HepG2 (cell line): ENCODE data around the gene RNF150. TPM values are rescaled to one million over a fixed set of nuclear protein-coding genes. Genes with fewer than 3 reads are reported as not detected.

Source experiments
- ATAC-seq: fragments of 200-7000 bp; cut with Tn5 transposase; 3 replicates; pipeline ENCODE4 v1.9.1; 2020; ENCODE audit warnings: mild to moderate bottlenecking, moderate library complexity
- BruUV-seq: library from RNA; stranded (reverse); fragments of 400-500 nt; replicated peaks from 2 replicates; lab custom pipeline; 2021; lab: Mats Ljungman, UMichigan
- CTCF ChIA-PET: fragments of 300-600 bp; formaldehyde crosslinking; extraction: SDS; loops from one replicate; lab custom pipeline; 2021; ENCODE audit warnings: low total read pairs, inconsistent platforms, low intra/inter-chr PET ratio; lab: Yijun Ruan, JAX
- POLR2A ChIA-PET: fragments of 350-600 bp; sonication (Branson Sonifier 250); formaldehyde crosslinking; loops from one replicate; lab custom pipeline; 2020; ENCODE audit warnings: antibody characterized with exemption, inconsistent platforms; lab: Yijun Ruan, JAX
- DNase-seq: peaks from one replicate; pipeline ENCODE4 v3.0.0-alpha.2; 2015; ENCODE audit warnings: low spot score
- FAIRE-seq: peaks from 3 replicates; lab custom pipeline; 2011; peaks lifted over from hg19 to GRCh38; lab: Jason Lieb, UNC
- H2AFZ ChIP-seq: one replicate; pipeline ENCODE4 v1.6.1; 2011; ENCODE audit warnings: low read length, inconsistent platforms
- H3K27ac ChIP-seq: fragments of 300-600 bp; 3 replicates; pipeline ENCODE4 v1.8.0; 2011; ENCODE audit warnings: mixed run types, mild to moderate bottlenecking, mixed read lengths, low read length, inconsistent platforms; ENCODE audit not compliant: insufficient read depth; ENCODE audit errors: extremely low read length
- H3K27me3 ChIP-seq, 2 experiments: fragments of 200-600 bp in 1 of 2; 2 replicates in 1 of 2; 3 replicates in 1 of 2; pipeline versions ENCODE4 v1.6.0 to v1.8.0; 2011; ENCODE audit warnings: low read length in 2 of 2, mild to moderate bottlenecking in 2 of 2, moderate library complexity in 2 of 2, inconsistent platforms in 1 of 2; ENCODE audit not compliant: insufficient read depth in 2 of 2, control insufficient read depth in 1 of 2
- H3K36me3 ChIP-seq, 2 experiments: fragments of 200-600 bp in 1 of 2; replicated peaks in 1 of 2; 2 replicates in 1 of 2; 3 replicates in 1 of 2; pipeline versions ENCODE4 v1.5.1 to v1.8.0; 2011; ENCODE audit warnings: low read length in 2 of 2, inconsistent platforms in 1 of 2; ENCODE audit not compliant: insufficient read depth in 2 of 2, control insufficient read depth in 1 of 2
- H3K4me1 ChIP-seq: 2 replicates; pipeline ENCODE4 v1.5.1; 2012; ENCODE audit warnings: low read length, inconsistent platforms; ENCODE audit not compliant: insufficient read depth
- H3K4me2 ChIP-seq: 2 replicates; pipeline ENCODE4 v1.6.0; 2011; ENCODE audit warnings: low read depth, low read length, inconsistent platforms
- H3K4me3 ChIP-seq, 3 experiments: fragments of 200-600 bp in 1 of 3; sonication (generic), shearing (Covaris generic) in 1 of 3; replicated peaks in 1 of 3; 2 replicates each; pipeline ENCODE4 v1.5.1; 2011 to 2016; ENCODE audit warnings: low read length in 3 of 3, inconsistent platforms in 2 of 3, low read depth in 2 of 3, mild to moderate bottlenecking in 2 of 3, control low read depth in 1 of 3, mixed read lengths in 1 of 3; ENCODE audit not compliant: insufficient read depth in 1 of 3
- H3K79me2 ChIP-seq: one replicate; pipeline ENCODE4 v1.6.1; 2011; ENCODE audit warnings: low read length, inconsistent platforms; ENCODE audit not compliant: insufficient read depth
- H3K9ac ChIP-seq: 2 replicates; pipeline ENCODE4 v1.6.0; 2011; ENCODE audit warnings: mild to moderate bottlenecking, low read depth, low read length, inconsistent platforms; ENCODE audit not compliant: insufficient read depth
- H3K9me3 ChIP-seq: 2 replicates; pipeline ENCODE4 v1.5.1; 2012; ENCODE audit warnings: mild to moderate bottlenecking, low read length
- H4K20me1 ChIP-seq: 2 replicates; pipeline ENCODE4 v1.6.0; 2011; ENCODE audit warnings: inconsistent platforms, mild to moderate bottlenecking, low read length, moderate library complexity; ENCODE audit not compliant: insufficient read depth
- CEBPB ChIP-seq: IDR thresholded peaks from 2 replicates; pipeline ENCODE4 v1.6.1; 2011; ENCODE audit warnings: low read depth, low read length, improper control_type of control experiment, borderline replicate concordance
- CREBL2 ChIP-seq: sonication (generic); formaldehyde crosslinking; IDR thresholded peaks from 2 replicates; pipeline ENCODE4 v1.8.1; 2023; ENCODE audit warnings: missing genetic modification reagents, mild to moderate bottlenecking, borderline replicate concordance
- DZIP1 ChIP-seq: sonication (generic); formaldehyde crosslinking; IDR thresholded peaks from 2 replicates; pipeline ENCODE4 v1.5.0; 2020; ENCODE audit warnings: mild to moderate bottlenecking, missing genetic modification reagents
- HCFC1 ChIP-seq: fragments of 150-350 bp; IDR thresholded peaks from 2 replicates; pipeline ENCODE4 v1.6.1; 2014; ENCODE audit warnings: low read depth, low read length
- MEIS1 ChIP-seq: sonication (generic); formaldehyde crosslinking; IDR thresholded peaks from 2 replicates; pipeline ENCODE4 v1.9.0; 2021; ENCODE audit warnings: mild to moderate bottlenecking, missing genetic modification reagents, moderate library complexity, borderline replicate concordance
- ONECUT2 ChIP-seq: sonication (generic); formaldehyde crosslinking; IDR thresholded peaks from 2 replicates; pipeline ENCODE4 v1.4.0; 2020; ENCODE audit warnings: missing genetic modification reagents
- SALL2 ChIP-seq: sonication (generic); formaldehyde crosslinking; IDR thresholded peaks from 2 replicates; pipeline ENCODE4 v1.8.1; 2023; ENCODE audit warnings: mild to moderate bottlenecking, missing genetic modification reagents, inconsistent platforms
- ZNF282 ChIP-seq: fragments of 450-650 bp; IDR thresholded peaks from 2 replicates; pipeline ENCODE4 v1.6.1; 2018; ENCODE audit not compliant: partially characterized antibody
- ZNF33A ChIP-seq: sonication (generic); formaldehyde crosslinking; IDR thresholded peaks from 2 replicates; pipeline ENCODE4 v1.5.1; 2020; ENCODE audit warnings: missing genetic modification reagents, mild to moderate bottlenecking, moderate library complexity, borderline replicate concordance
- ZNF343 ChIP-seq: sonication (generic); formaldehyde crosslinking; IDR thresholded peaks from 2 replicates; pipeline ENCODE4 v1.4.0; 2020; ENCODE audit warnings: mild to moderate bottlenecking, missing genetic modification reagents
- ZNF350 ChIP-seq: sonication (generic); formaldehyde crosslinking; IDR thresholded peaks from 2 replicates; pipeline ENCODE4 v1.4.0; 2020; ENCODE audit warnings: mild to moderate bottlenecking, low read depth, missing genetic modification reagents, borderline replicate concordance
- WGBS: methylation state at CpG from one replicate; pipeline ENCODE4 v1.1.6; 2017; ENCODE audit warnings: low lambda C conversion rate; 5-methylcytosine and 5-hydroxymethylcytosine counted together
- in situ Hi-C: cut with HindIII; loops from 2 replicates; pipeline ENCODE4 v1.10.0; 2017; ENCODE audit warnings: low pct_unique_long_range_greater_than_20kb; ENCODE audit not compliant: extremely low pct_ligation_motif_present
- intact Hi-C: fragments of 100-400 bp; cut with micrococcal nuclease; formaldehyde crosslinking; loops from one replicate; pipeline ENCODE4 v1.10.0; 2022; ENCODE audit not compliant: unreplicated experiment
- polyA plus RNA-seq, 8 experiments: library from polyadenylated mRNA; depleted of rRNA in 3 of 8; stranded (reverse) in 7 of 8; unstranded in 1 of 8; fragments of >200 nt; fragmentation: Illumina TruSeq in 4 of 8; extraction: Trizol in 4 of 8; gene quantifications; 2 replicates each; pipeline versions ENCODE4 v1.2.1 to v1.2.3, GENCODE V29; 2011 to 2016; ENCODE audit warnings: low read depth in 4 of 8, missing spikeins in 1 of 8, mixed read lengths in 1 of 8; ENCODE audit not compliant: insufficient read depth in 1 of 8
- total RNA-seq, 5 experiments: library from RNA; depleted of rRNA; stranded (reverse); fragments of >200 nt; fragmentation: Illumina TruSeq; extraction: Trizol; gene quantifications; 2 replicates each; pipeline ENCODE4 v1.2.3, GENCODE V29; 2016; ENCODE audit warnings: low read depth in 1 of 5

The RNF150 gene
- total and polyA plus RNA-seq, 2 of the 13 experiments (the other 11 are each of a cell fraction or from before 2014, with no cell fraction given): 0.02 to 0.03 TPM

- H3K9ac ChIP-seq: no peak overlapping the region
- no peaks in the 10 kb centered on the region for H4K20me1 ChIP-seq
- intact Hi-C loops: no loop called here
- no peaks in the 10 kb centered on the region for H3K36me3 ChIP-seq
- no TSS peak for BruUV-seq
- CTCF ChIA-PET: no interaction called here
- POLR2A ChIA-PET: no interaction called here
- H3K4me2 ChIP-seq: no peak overlapping the region
- FAIRE-seq: no peak
- no peak overlapping the region for H3K4me3 ChIP-seq
- no peak overlapping the region for H2AFZ ChIP-seq
- H3K9me3 ChIP-seq: no peaks in the 10 kb centered on the region
- no peak for TF ChIP-seq SALL2
- no peak for TF ChIP-seq ZNF350 (CRISPR knock-in tag)
- no peak for TF ChIP-seq CEBPB
- TF ChIP-seq ZNF282: no peak
- no peak for TF ChIP-seq MEIS1 (CRISPR knock-in tag)
- no peak for TF ChIP-seq CREBL2
- TF ChIP-seq HCFC1: no peak
- TF ChIP-seq ONECUT2 (CRISPR knock-in tag): no peak
- no peak for TF ChIP-seq ZNF33A (CRISPR knock-in tag)
- no peak for TF ChIP-seq DZIP1 (CRISPR knock-in tag)
- TF ChIP-seq ZNF343: no peak
- DNase-seq: no peak
- in situ Hi-C loops: no loop called here
- no peaks in the 10 kb centered on the region for H3K79me2 ChIP-seq
- no peaks in the 10 kb centered on the region for H3K4me1 ChIP-seq
- WGBS: 2% methylated on average over 1 of the region's 1 CpG
- no peak for ATAC-seq
- no peaks in the 10 kb centered on the region for H3K27me3 ChIP-seq
- H3K27ac ChIP-seq: no peak overlapping the region
These were observed 169.4 kb downstream of the RNF150 start for GRCh38 chr4:140963883-140964282.
